ENCODE results near the gene KLC1.

The KLC1 gene

DNA sequence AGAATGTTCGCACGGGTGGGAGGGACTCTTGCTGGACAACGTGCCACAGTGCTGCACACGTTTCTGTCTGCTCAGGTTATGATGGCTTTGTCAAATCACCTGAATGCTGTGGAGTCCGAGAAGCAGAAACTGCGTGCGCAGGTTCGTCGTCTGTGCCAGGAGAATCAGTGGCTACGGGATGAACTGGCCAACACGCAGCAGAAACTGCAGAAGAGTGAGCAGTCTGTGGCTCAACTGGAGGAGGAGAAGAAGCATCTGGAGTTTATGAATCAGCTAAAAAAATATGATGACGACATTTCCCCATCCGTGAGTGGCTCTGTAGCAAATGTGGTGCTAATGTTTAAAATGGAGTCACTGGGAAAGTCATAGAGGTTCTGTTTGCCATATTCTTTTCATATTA lies 28.5 kb downstream of the KLC1 start:
- peak; percentile 81 for DNase-seq (ENCODE audit: low read depth)
- TF ChIP-seq, protein P1, sequence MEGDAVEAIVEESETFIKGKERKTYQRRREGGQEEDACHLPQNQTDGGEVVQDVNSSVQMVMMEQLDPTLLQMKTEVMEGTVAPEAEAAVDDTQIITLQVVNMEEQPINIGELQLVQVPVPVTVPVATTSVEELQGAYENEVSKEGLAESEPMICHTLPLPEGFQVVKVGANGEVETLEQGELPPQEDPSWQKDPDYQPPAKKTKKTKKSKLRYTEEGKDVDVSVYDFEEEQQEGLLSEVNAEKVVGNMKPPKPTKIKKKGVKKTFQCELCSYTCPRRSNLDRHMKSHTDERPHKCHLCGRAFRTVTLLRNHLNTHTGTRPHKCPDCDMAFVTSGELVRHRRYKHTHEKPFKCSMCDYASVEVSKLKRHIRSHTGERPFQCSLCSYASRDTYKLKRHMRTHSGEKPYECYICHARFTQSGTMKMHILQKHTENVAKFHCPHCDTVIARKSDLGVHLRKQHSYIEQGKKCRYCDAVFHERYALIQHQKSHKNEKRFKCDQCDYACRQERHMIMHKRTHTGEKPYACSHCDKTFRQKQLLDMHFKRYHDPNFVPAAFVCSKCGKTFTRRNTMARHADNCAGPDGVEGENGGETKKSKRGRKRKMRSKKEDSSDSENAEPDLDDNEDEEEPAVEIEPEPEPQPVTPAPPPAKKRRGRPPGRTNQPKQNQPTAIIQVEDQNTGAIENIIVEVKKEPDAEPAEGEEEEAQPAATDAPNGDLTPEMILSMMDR (conservative IDR thresholded peaks at IDR 0.05; ENCODE audit: low read depth, low read length) = no peak
- no peak overlapping the region for H3K4me3 ChIP-seq (ENCODE audit: low read depth, low read length)

DNA sequence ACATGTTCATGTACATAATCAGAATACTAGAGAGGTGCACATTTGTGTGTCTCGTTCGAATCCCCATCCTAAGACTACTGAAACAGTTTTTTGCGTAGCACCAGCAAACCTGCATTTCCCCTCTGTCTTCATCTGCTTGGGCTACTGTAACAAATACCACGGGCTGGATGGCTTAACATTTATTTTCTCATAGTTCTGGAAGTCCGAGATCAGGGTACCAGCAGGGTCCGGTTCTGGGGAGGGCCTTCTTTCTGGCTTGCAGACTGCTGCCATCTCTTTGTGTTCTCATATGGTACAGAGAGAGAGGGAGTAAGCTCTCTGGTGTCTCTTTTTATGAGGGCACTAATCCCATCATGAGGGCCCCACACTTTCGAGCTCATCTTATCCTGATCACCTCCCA lies 30.6 kb downstream of the KLC1 start:
- DNase-seq (ENCODE audit: low read depth) = no peak
- no peak overlapping the region for H3K4me3 ChIP-seq (ENCODE audit: low read depth, low read length)
- TF ChIP-seq, protein P1 (conservative IDR thresholded peaks at IDR 0.05; ENCODE audit: low read depth, low read length) = no peak

DNA sequence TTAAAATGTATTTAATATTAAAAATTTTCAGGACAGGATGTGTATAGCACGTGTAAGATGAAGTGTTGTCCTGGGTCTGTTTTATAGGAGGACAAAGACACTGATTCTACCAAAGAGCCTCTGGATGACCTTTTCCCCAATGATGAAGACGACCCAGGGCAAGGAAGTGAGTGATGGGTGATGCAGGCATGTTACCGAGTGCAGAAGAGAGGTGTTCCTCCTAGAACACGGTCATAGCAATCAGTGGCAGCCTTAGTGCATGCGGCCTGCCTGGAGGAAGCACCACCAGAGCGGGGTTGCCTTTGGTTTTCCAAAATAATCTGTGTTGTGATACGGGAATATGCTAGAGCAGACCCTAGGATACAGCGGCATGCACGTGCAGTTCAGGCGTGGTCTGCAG lies 33.0 kb downstream of the KLC1 start:
- TF ChIP-seq, protein P1 (conservative IDR thresholded peaks at IDR 0.05; ENCODE audit: low read depth, low read length) = no peak
- H3K4me3 ChIP-seq (ENCODE audit: low read depth, low read length) = no peak overlapping the region
- DNase-seq (ENCODE audit: low read depth) = no peak

DNA sequence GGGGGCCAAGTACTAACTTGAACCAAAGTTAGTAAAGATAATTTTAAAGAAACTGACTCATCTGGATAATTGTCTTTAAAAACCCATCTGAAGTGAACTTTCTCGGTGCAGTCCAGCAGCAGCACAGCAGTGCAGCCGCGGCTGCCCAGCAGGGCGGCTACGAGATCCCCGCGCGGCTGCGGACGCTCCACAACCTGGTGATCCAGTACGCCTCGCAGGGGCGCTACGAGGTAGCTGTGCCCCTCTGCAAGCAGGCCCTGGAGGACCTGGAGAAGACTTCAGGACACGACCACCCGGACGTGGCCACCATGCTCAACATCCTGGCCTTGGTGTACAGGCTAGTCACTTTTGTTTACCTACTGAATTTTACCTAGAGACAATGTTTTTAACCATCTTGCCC lies 33.6 kb downstream of the KLC1 start:
- H3K4me3 ChIP-seq (ENCODE audit: low read depth, low read length) = no peak overlapping the region
- no peak for DNase-seq (ENCODE audit: low read depth)
- TF ChIP-seq, protein P1 (conservative IDR thresholded peaks at IDR 0.05; ENCODE audit: low read depth, low read length) = no peak

DNA sequence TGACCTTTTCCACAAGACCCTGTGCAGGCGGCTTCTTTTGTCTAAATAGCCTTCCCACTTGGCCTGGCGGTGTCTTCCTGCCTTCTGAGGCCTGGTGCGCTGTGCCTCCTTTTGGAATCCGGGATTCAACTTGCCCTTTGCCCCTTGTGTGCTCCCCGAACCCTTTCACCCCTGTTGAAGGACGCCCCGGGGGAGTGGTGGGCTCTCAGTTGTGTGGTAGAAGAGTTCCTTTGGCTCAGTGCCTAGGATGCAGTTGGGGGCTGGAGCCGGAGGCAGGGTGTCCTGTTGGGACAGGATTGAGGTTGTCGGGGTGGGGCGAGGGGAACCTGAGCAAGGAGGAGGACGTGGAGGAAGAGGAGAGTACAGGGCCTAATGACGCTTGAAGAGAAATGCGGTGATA lies 34.5 kb downstream of the KLC1 start:
- TF ChIP-seq, protein P1 (conservative IDR thresholded peaks at IDR 0.05; ENCODE audit: low read depth, low read length) = no peak
- H3K4me3 ChIP-seq (ENCODE audit: low read depth, low read length) = no peak overlapping the region
- no peak for DNase-seq (ENCODE audit: low read depth)

DNA sequence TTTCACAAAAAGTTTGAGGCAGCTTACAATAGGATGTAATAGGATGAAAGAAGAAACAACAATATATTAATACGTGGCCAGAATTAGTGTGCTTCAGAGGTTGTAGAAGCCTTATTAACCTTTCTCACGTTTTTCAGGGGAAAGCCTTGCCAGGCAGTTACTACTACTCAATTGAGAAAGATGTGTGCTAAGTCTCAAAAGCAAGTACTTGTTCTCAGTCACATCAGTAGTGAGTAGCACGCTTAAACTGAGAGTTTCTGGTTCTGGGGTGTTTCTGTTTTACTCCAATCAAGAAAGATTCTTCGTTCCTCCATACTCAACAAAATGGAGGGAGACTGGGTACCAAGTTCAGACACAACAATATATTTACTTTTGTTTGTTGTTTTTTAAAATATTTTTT lies 38.7 kb downstream of the KLC1 start:
- TF ChIP-seq, protein P1 (conservative IDR thresholded peaks at IDR 0.05; ENCODE audit: low read depth, low read length) = no peak
- no peak overlapping the region for H3K4me3 ChIP-seq (ENCODE audit: low read depth, low read length)
- no peak for DNase-seq (ENCODE audit: low read depth)

DNA sequence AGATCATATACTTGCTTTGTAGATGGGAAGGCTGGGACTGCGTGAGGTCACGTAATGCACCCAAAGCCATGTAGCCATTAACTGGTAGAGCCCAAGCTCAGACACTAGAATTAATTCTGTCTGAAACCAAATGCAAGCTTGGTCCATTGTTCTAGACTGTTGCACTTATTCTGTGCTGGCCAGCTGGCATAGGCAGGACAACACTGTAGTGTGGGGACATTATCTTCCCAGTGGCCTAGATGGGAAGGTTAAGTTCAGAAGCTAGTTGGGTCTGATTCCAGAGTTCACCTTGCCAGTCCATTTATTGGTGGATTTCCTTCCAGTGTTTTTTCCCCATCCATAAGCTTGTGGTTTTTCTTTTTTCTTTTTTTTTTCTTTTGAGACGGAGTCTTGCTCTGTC lies 39.1 kb downstream of the KLC1 start:
- TF ChIP-seq, protein P1 (conservative IDR thresholded peaks at IDR 0.05; ENCODE audit: low read depth, low read length) = no peak
- no peak overlapping the region for H3K4me3 ChIP-seq (ENCODE audit: low read depth, low read length)
- DNase-seq (ENCODE audit: low read depth) = no peak

All from choroid plexus epithelial cell (primary cell).